Ascending aorta (tissue), 2 donors: Measurements from ENCODE around the gene AGAP2. TPM values are rescaled to one million over a fixed set of nuclear protein-coding genes. Genes with fewer than 3 reads are reported as not detected.

Source experiments
- DNase-seq, 2 donors: peaks; one replicate each; pipeline ENCODE4 v3.0.0-alpha.2; 2019; ENCODE audit warnings: low spot score in 2 of 2
- H3K27ac ChIP-seq, 2 donors: fragments of 200-600 bp; sonication (generic); one replicate each; pipeline ENCODE4 v1.5.1; 2016 to 2017; ENCODE audit warnings: mild to moderate bottlenecking in 1 of 2
- H3K27me3 ChIP-seq: fragments of 200-600 bp; sonication (generic); one replicate; pipeline ENCODE4 v1.5.1; 2017
- H3K36me3 ChIP-seq, 2 donors: fragments of 200-600 bp; sonication (generic); one replicate each; pipeline ENCODE4 v1.5.1; 2016
- H3K4me1 ChIP-seq, 2 donors: fragments of 200-600 bp; sonication (generic); one replicate each; pipeline ENCODE4 v1.5.1; 2016 to 2017; ENCODE audit warnings: mild to moderate bottlenecking in 1 of 2
- H3K4me3 ChIP-seq, 2 donors: fragments of 200-600 bp; sonication (generic); one replicate each; pipeline ENCODE4 v1.5.1; 2016 to 2017; ENCODE audit warnings: mild to moderate bottlenecking in 1 of 2
- H3K9me3 ChIP-seq, 2 donors: fragments of 200-600 bp; sonication (generic); one replicate each; pipeline ENCODE4 v1.5.1; 2016
- intact Hi-C: fragments of 100-400 bp; cut with DNase I; formaldehyde crosslinking; loops from one replicate; pipeline ENCODE4 v1.15.1; 2023
- total RNA-seq: library from RNA; depleted of rRNA; stranded (reverse); fragments of >200 nt; gene quantifications from one replicate; pipeline ENCODE4 v1.1.0, GENCODE V29; 2016
- TF ChIP-seq, protein P1 (sequence below), 3 experiments: fragments of 200-600 bp in 2 of 3; fragments of 450-650 bp in 1 of 3; sonication (generic) in 2 of 3; IDR thresholded peaks; one replicate each; pipeline ENCODE4 v1.5.1; 2016 to 2019; ENCODE audit warnings: antibody characterized with exemption in 3 of 3, mild to moderate bottlenecking in 1 of 3, moderate library complexity in 1 of 3

AGAP2 gene
- total RNA-seq, 1 donor from 2014 or later = 11.5 TPM

DNA sequence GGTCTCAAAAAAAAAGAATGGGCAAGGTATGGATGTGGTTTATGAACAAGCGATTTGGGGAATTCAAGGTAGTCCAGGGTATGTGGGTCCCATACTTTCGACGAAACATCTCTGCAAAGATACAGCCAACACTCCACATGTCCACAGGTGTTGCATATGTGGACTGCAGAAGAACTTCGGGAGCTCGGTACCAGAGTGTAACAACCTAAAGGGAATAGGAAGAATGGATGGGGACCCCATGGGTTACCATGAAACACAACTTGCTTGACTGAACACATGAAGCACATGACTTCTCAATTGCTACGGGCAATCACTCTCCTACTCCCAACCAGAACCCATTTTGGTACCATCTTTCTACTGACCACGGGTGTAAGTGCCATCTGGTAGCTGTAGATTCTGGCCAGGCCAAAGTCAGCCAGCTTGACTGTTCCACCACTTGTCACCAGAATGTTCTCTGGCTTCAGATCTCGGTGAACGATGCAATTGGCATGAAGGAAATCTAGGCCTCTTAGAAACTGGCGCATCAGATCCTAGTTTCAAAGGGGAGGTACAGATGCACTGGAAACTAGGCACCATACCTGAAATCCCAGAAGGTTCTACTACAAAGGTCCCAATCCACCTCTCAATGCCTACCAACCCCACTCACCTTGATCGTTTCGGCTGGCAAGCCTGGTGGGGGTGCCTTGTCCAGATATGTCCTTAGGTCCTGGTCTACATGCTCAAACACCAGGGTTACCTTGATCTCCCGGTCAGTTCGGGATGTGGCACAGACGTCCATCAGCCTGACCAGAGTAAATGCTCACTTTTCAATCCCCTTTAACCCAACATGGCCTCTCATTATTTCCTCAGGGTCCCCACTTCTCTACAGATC, 12.3 kb upstream of the AGAP2 start:
- H3K36me3 ChIP-seq = peaks cover 20 to 37% of the 10 kb centered on the region in 2 donors
- peak overlapping the region; percentile 70 to 77 for H3K4me3 ChIP-seq
- peak overlapping the region; percentile 89 for H3K27ac ChIP-seq
- peaks cover under 1 to 13% of the 10 kb centered on the region in 2 donors for H3K4me1 ChIP-seq
- no peaks in the 10 kb centered on the region for H3K9me3 ChIP-seq
- TF ChIP-seq, protein P1, sequence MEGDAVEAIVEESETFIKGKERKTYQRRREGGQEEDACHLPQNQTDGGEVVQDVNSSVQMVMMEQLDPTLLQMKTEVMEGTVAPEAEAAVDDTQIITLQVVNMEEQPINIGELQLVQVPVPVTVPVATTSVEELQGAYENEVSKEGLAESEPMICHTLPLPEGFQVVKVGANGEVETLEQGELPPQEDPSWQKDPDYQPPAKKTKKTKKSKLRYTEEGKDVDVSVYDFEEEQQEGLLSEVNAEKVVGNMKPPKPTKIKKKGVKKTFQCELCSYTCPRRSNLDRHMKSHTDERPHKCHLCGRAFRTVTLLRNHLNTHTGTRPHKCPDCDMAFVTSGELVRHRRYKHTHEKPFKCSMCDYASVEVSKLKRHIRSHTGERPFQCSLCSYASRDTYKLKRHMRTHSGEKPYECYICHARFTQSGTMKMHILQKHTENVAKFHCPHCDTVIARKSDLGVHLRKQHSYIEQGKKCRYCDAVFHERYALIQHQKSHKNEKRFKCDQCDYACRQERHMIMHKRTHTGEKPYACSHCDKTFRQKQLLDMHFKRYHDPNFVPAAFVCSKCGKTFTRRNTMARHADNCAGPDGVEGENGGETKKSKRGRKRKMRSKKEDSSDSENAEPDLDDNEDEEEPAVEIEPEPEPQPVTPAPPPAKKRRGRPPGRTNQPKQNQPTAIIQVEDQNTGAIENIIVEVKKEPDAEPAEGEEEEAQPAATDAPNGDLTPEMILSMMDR (IDR thresholded peaks at IDR 0.05) = no peak
- intact Hi-C loops = loop anchor here (5.0 kb wide), 1 partner anchor 137 kb away; no protein-coding TSS in a partner anchor
- DNase-seq = no peak
- no peaks in the 10 kb centered on the region for H3K27me3 ChIP-seq

DNA sequence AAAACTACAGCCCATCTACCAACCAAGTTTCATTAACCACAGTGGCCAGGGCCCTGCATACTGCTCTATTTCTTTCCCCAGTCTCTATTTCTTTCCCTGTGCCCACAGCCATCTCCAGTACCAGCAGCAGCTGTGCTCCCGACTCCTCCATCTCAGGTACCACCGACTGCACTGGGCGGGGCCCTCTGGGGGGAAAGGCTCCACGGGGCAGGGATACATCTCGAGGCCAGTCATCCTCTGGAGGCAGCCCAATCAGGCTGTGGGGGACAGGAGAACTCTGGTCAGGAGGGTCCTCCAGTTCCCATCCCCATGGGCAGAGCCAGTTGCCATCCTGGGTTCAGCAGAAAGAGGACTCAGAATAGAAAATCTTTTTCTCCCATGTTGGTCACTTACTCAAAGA, 10.5 kb upstream of the AGAP2 start:
- TF ChIP-seq, protein P1 (IDR thresholded peaks at IDR 0.05) = no peak
- no peaks in the 10 kb centered on the region for H3K9me3 ChIP-seq
- H3K27me3 ChIP-seq = no peaks in the 10 kb centered on the region
- peaks cover 0 to 12% of the 10 kb centered on the region in 2 donors for H3K4me1 ChIP-seq
- no peak overlapping the region for H3K27ac ChIP-seq
- no peak for DNase-seq
- intact Hi-C loops = no loop called here
- no peak overlapping the region for H3K4me3 ChIP-seq
- peaks cover 20 to 37% of the 10 kb centered on the region in 2 donors for H3K36me3 ChIP-seq

DNA sequence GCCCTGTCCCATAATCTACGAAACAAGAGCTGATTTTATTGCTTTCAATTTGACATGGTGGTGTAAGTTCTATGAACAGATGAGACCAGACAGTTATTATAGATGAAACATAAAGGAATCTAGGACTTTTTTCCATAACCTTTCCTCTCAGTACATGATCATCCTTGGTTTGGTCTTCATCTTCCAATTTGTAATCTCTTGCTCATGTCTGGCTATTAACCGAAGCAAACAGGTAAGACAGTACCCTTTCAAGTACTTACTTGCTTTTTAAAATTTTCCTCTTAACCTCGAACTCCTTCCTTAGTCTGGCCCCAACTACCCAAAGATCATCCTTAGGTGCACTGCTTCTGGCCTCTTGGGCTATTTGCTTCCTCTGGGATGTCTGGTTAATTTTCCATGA, 7.5 kb upstream of the AGAP2 start:
- peak overlapping the region in 1 of 2 donors; percentile 90 for H3K4me3 ChIP-seq
- H3K27me3 ChIP-seq = no peaks in the 10 kb centered on the region
- no peak for DNase-seq
- intact Hi-C loops = no loop called here
- peak overlapping the region; percentile 98 to 100 for H3K27ac ChIP-seq
- H3K4me1 ChIP-seq = peaks cover 0 to 7% of the 10 kb centered on the region in 2 donors
- TF ChIP-seq, protein P1 (IDR thresholded peaks at IDR 0.05) = no peak
- peaks cover 20 to 37% of the 10 kb centered on the region in 2 donors for H3K36me3 ChIP-seq
- no peaks in the 10 kb centered on the region for H3K9me3 ChIP-seq

DNA sequence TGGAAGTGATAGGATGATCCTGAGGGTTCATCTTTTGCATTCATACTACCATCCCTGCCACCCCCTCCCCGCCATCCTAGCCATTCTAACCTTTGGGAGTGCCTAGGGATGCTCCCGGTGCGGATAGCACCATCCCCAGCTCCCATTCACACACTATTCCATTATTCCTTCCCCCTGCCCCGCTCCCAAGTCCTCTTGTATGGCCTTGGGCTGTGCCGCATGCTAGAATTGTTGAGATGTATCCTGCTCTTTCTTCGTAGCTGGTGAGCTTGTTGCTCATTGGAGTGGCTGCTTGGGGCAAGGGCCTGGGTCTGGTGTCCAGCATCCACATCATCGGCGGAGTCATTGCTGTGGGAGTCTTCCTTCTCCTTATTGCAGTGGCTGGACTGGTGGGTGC, 6.9 kb upstream of the AGAP2 start:
- intact Hi-C loops = loop anchor here (2.0 kb wide), 1 partner anchor 19 kb away; no protein-coding TSS in a partner anchor
- peak overlapping the region; percentile 77 to 90 for H3K4me3 ChIP-seq
- no peak for DNase-seq
- peaks cover 20 to 35% of the 10 kb centered on the region in 2 donors for H3K36me3 ChIP-seq
- H3K27ac ChIP-seq = peak overlapping the region; percentile 98 to 100
- H3K4me1 ChIP-seq = peaks cover 0 to 7% of the 10 kb centered on the region in 2 donors
- H3K27me3 ChIP-seq = no peaks in the 10 kb centered on the region
- TF ChIP-seq, protein P1 (IDR thresholded peaks at IDR 0.05) = no peak
- H3K9me3 ChIP-seq = no peaks in the 10 kb centered on the region

DNA sequence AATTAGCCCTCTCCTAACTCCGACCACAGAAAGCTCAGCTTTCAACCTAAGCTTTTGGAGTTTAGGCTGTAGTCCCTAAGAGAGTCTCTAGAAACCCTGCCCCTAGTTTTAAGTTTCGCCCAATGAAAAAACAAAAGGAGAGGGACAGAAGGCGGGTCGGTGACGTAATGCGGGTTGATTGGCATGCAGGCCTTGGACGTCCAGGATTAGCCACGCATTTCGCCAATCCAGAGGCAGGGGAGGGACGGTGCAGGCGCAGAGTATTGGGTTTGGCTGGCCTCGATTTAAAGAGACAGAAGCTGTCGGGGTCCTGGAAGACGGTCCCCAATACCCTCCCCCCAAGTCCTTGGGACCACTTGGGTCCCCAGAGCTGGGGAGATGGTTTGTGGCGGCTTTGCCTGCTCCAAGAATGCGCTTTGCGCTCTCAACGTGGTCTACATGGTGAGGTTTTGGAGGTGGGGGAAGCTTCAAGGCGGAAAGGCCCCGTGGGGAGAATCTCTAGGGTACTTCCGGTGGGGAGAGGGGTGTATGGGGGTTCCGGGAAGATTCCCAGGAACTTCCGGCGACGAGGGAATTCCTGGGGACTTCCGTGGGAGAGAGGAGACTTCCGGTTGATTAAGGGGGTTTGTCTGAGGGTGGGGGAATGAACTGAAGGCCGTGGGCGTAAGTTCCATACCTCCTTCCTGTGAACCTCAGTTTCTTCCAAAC, 6.4 kb upstream of the AGAP2 start, which contains the start of gene TSPAN31:
TSPAN31 (plus strand) TSS at position 263 of the 708 bp plus-strand sequence; CDS start at position 379, 116 bp downstream.
- intact Hi-C loops = loop anchor here (1.0 to 2.0 kb wide), 3 partner anchors 7 to 52 kb away; partner anchors contain the start of gene CDK4
- Histone ChIP-seq H3K4me3 (peak within 1 kb of the TSS; percentile 77 to 90), H3K27me3 (no peaks in the 10 kb centered on the region), H3K9me3 (no peaks in the 10 kb centered on the region), H3K27ac (peak within 1 kb of the TSS; percentile 98 to 100), H3K4me1 (peaks cover 0 to 7% of the 10 kb centered on the region in 2 donors), H3K36me3 (peaks cover 20 to 31% of the 10 kb centered on the region in 2 donors)
- TF ChIP-seq, protein P1 (IDR thresholded peaks at IDR 0.05) = no peak
- peak; percentile 93 to 99 for DNase-seq
